Esophagus muscularis mucosa (tissue), 4 donors: ENCODE results near the gene WIPF3. TPM values are rescaled to one million over a fixed set of nuclear protein-coding genes. Genes with fewer than 3 reads are reported as not detected.

Source experiments
- DNase-seq: peaks from one replicate; pipeline ENCODE4 v3.0.0-alpha.2; 2017; ENCODE audit errors: extremely low spot score
- H3K27ac ChIP-seq, 4 donors: fragments of 200-600 bp; sonication (generic); replicated peaks in 1 of 4; 1 replicate in 3 of 4; 2 replicates in 1 of 4; pipeline ENCODE4 v1.5.1; 2016 to 2019; ENCODE audit warnings: mild to moderate bottlenecking in 1 of 4
- H3K27me3 ChIP-seq, 4 donors: fragments of 200-600 bp; sonication (generic); one replicate each; pipeline versions ENCODE4 v1.5.1 to v1.6.0; 2016 to 2019
- H3K36me3 ChIP-seq, 4 donors: fragments of 200-600 bp; sonication (generic); one replicate each; pipeline ENCODE4 v1.5.1; 2016 to 2019
- H3K4me1 ChIP-seq, 4 donors: fragments of 200-600 bp; sonication (generic); one replicate each; pipeline ENCODE4 v1.5.1; 2016 to 2019
- H3K4me3 ChIP-seq, 4 donors: fragments of 200-600 bp; sonication (generic); 1 replicate in 2 of 4; 2 replicates in 2 of 4; pipeline ENCODE4 v1.5.1; 2016 to 2019; ENCODE audit warnings: mild to moderate bottlenecking in 4 of 4, moderate library complexity in 1 of 4
- H3K9me3 ChIP-seq, 4 donors: fragments of 200-600 bp; sonication (generic); 1 replicate in 3 of 4; 2 replicates in 1 of 4; pipeline ENCODE4 v1.5.1; 2016 to 2019
- CTCF ChIP-seq, 3 experiments: fragments of 200-600 bp in 2 of 3; fragments of 450-650 bp in 1 of 3; sonication (generic) in 2 of 3; IDR thresholded peaks; one replicate each; pipeline ENCODE4 v1.5.1; 2017 to 2019; ENCODE audit warnings: antibody characterized with exemption in 3 of 3, mild to moderate bottlenecking in 2 of 3, moderate library complexity in 1 of 3
- EP300 ChIP-seq: sonication (generic); formaldehyde crosslinking; IDR thresholded peaks from one replicate; pipeline ENCODE4 v1.6.1; 2017; ENCODE audit warnings: antibody characterized with exemption
- POLR2A ChIP-seq: fragments of 450-650 bp; IDR thresholded peaks from one replicate; pipeline ENCODE4 v1.6.1; 2017; ENCODE audit warnings: antibody characterized with exemption, moderate library complexity, mild to moderate bottlenecking, low read depth
- POLR2AphosphoS5 ChIP-seq, 2 donors: sonication (generic); formaldehyde crosslinking; IDR thresholded peaks; one replicate each; pipeline ENCODE4 v1.6.1; 2017; ENCODE audit warnings: antibody characterized with exemption in 2 of 2
- WGBS: methylation state at CpG from one replicate; pipeline ENCODE4 v1.1.5; 2018; 5-methylcytosine and 5-hydroxymethylcytosine counted together
- intact Hi-C: fragments of 100-400 bp; cut with DNase I; formaldehyde crosslinking; loops from one replicate; pipeline ENCODE4 v1.15.1; 2023
- total RNA-seq, 4 donors: library from RNA; depleted of rRNA; stranded (reverse); fragments of >200 nt; gene quantifications; one replicate each; pipeline versions ENCODE4 v1.1.0 to v1.2.1, GENCODE V29; 2016

WIPF3 gene
- total RNA-seq, 4 donors from 2014 or later: 3.3 to 10.4 (median 6.2) TPM

GRCh38 chr7:29797112-29797944, 9.0 kb upstream of the WIPF3 start:
- Histone ChIP-seq H3K4me3 (no peak overlapping the region), H3K9me3 (no peaks in the 10 kb centered on the region), H3K4me1 (peaks cover 0 to 2% (median 0%) of the 10 kb centered on the region in 4 donors), H3K27me3 (peaks cover 0 to 4% (median 0%) of the 10 kb centered on the region in 4 donors), H3K27ac (no peak overlapping the region), H3K36me3 (no peaks in the 10 kb centered on the region)
- DNase-seq: peak; percentile 90
- intact Hi-C loops: no loop called here
- TF ChIP-seq POLR2A: no peak
- TF ChIP-seq EP300: no peak
- TF ChIP-seq POLR2AphosphoS5 (IDR thresholded peaks at IDR 0.05): no peak
- TF ChIP-seq CTCF (IDR thresholded peaks at IDR 0.05): no peak
- WGBS: 94% methylated on average over 7 of the region's 7 CpGs

- Histone ChIP-seq H3K4me1 (peaks cover 0 to 2% (median 0%) of the 10 kb centered on the region in 4 donors), H3K36me3 (no peaks in the 10 kb centered on the region), H3K27ac (no peak overlapping the region), H3K4me3 (no peak overlapping the region), H3K9me3 (no peaks in the 10 kb centered on the region), H3K27me3 (peaks cover 0 to 10% (median 0%) of the 10 kb centered on the region in 4 donors)
- intact Hi-C loops: no loop called here
- TF ChIP-seq CTCF (IDR thresholded peaks at IDR 0.05): no peak
- TF ChIP-seq EP300: no peak
- no peak for TF ChIP-seq POLR2A
- no peak for TF ChIP-seq POLR2AphosphoS5 (IDR thresholded peaks at IDR 0.05)
- WGBS: 84% methylated on average over 5 of the region's 5 CpGs
- DNase-seq: peak; percentile 45
Measured at GRCh38 chr7:29798422-29798821, 7.9 kb upstream of the WIPF3 start.

- intact Hi-C loops: no loop called here
- 67% methylated on average over 1 of the region's 1 CpG for WGBS
- H3K4me1 ChIP-seq: peaks cover under 1 to 13% (median 11%) of the 10 kb centered on the region in 4 donors
- no peak overlapping the region for H3K4me3 ChIP-seq
- H3K27me3 ChIP-seq: peaks cover 0 to 26% (median 2%) of the 10 kb centered on the region in 4 donors
- no peak overlapping the region for H3K27ac ChIP-seq
- H3K9me3 ChIP-seq: no peaks in the 10 kb centered on the region
- no peak for DNase-seq
- TF ChIP-seq CTCF (IDR thresholded peaks at IDR 0.05) (no peak), POLR2A (no peak), POLR2AphosphoS5 (IDR thresholded peaks at IDR 0.05) (no peak), EP300 (no peak)
- no peaks in the 10 kb centered on the region for H3K36me3 ChIP-seq
Measured at GRCh38 chr7:29801929-29802328, 4.4 kb upstream of the WIPF3 start.

- Histone ChIP-seq H3K27me3 (peaks cover 0 to 44% (median 5%) of the 10 kb centered on the region in 4 donors), H3K27ac (no peak overlapping the region), H3K9me3 (no peaks in the 10 kb centered on the region), H3K4me3 (no peak overlapping the region), H3K4me1 (peaks cover 3 to 26% (median 23%) of the 10 kb centered on the region in 4 donors), H3K36me3 (no peaks in the 10 kb centered on the region)
- peak; percentile 91 for DNase-seq
- WGBS: 87% methylated on average over 7 of the region's 7 CpGs
- TF ChIP-seq EP300: no peak
- TF ChIP-seq POLR2AphosphoS5 (IDR thresholded peaks at IDR 0.05): no peak
- TF ChIP-seq CTCF (IDR thresholded peaks at IDR 0.05): no peak
- intact Hi-C loops: no loop called here
Measured at GRCh38 chr7:29805031-29805430, 1.3 kb upstream of the WIPF3 start.
